Activated gamma-delta T cell treated with Interleukin-2 at 50 U/mL for 16 hours (primary cell): Measurements from ENCODE around the gene AVPR2.

Experiments used
- DNase-seq: peaks from one replicate; pipeline ENCODE4 v3.0.0-alpha.2; 2020

The AVPR2 gene

DNA sequence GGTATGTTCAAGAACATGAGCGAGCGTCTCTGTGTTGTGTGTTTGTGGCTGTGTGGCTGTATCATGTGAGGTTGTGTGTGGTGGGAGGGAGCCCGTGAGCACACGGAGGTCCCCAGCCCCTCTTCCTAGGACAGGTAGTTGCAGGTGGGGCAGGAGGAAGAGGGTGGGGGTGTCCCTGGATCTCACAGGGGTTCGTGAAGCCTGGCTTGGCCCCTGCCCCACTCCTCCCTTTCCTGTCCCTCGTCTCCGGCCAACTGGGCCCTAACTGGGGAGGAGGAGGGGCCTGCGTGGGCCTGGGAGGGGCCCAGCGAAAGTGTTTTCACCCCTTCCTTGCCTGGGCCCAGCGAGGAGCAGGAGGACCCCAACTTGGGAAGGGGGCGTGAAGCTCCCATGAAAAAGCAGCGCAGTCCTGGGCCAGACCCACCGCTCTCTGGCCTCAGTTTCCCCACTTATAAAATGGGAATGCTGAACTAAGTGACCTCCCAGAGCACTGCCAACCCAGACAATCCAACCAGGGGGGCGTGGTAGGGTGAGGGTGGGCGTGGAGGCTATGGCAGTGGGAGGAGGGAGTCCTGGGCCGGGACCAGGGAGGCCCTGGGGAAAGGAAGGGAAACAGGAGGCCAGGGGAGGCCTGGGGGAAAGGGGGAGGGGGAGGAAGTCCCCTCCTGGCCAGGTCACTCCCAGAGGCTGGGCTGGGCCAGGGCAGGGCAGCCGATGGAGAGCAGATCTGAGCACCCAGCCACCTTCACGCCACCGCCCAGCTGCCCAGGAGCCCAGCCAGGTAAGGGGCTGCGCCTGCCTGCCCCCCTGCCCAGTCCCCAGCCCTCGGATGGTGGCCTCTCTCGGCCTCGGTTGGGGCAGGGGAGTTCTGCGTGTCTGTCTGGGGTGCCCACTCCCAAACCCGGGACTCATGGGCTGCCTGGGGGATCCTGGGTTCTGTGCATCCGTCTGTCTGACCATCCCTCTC is at the start of gene AVPR2:
Gene AVPR2 (plus strand): TSS at position 683 of the 967 bp plus-strand sequence. CDS start 473 bp downstream, outside the sequence.
- no peak for DNase-seq

DNA sequence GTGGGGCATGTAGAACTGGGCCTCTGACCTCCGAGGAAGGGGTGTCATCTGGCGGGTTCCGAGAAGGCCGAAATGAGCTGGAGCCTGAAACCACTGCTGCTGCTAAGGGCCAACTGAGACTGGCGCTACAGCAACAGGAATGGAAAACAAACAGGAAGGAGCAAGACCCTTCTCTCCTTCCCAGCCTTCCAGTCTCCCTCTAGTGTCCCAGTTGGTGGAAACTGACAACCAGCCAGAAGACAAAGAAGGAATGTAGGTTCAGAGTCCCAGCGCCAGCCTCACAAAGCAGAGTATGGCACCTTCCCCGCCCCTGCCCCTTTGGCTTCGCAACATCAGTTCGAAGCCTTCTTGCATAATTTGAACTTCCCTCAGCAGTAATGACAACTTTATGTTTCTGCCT is 49.8 kb upstream of the AVPR2 start:
- DNase-seq: no peak

DNA sequence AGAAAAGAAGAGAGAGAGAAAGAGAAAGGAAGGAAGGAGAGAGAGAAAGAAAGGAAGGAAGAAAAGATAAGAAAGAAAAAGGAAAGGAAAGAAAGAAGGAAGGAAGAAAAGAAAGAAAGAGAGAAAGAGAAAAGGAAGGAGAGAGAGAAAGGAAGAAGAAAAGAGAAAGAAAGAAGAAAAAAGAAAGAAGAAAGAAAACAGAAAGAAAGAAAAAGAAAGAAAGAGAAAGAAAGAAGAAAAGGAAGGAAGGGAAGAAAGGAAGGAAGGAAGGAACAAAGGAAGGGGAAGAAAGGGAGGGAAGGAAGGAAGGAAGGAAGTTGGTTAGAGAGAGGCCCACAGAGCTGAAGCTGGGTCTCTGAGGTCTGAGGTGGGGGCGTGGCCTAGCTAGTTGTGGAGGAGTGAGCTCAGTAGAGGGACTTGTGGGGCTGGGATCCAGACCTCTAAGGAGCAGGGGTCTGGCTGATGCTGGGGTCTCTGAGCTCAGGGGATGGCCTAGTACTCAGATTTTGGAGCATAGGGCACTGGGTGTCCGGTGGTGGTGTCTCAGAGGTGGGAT is 47.0 kb upstream of the AVPR2 start:
- no peak for DNase-seq

DNA sequence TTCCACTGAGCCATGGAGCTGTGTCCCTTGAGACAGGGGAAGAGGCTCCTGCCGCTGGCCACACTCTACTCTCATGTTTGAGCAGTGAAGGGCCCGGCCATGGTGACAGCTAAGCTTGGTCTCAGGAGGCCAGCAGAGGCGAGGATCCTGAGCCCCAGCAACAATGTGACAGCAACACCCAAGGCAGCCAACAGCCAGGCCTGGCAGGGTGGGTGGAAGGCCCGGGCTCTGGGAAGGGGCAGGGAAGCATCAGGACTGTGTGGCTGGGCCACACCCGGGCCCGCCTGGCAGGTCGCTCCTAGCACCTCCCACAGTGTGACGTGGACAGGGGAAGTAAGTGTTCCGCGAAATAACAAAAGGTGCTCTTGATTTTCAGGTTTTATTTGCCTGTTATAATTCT is 43.3 kb upstream of the AVPR2 start:
- no peak for DNase-seq

DNA sequence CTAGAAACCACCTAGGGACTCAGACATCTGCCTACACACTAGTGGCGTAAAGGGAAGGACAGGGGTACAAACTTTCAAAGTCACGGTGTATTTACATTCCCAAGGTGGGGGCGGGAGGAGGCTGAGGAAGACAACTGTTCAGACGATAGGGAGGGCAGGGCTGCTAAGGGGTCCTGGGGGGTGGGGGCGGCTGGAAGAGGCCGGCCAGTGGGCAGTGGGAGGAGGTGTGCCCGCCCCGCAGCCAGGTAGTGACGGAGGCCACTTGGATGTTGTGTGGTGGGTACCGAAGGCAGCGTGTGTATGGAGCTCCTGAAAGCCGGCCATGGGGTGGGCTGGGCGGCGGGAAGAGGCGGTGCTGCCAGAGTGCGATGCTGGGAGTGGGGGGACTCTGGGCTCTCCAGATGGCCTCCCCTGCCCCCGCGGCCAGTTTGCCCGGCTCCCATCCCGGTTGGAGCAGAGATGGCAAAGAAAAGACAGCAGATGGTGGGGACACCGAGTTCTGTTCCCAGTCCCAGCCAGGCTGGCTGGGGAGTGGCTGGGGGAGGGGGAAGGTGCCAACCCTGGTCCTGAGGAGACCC is 42.7 kb upstream of the AVPR2 start:
- no peak for DNase-seq

DNA sequence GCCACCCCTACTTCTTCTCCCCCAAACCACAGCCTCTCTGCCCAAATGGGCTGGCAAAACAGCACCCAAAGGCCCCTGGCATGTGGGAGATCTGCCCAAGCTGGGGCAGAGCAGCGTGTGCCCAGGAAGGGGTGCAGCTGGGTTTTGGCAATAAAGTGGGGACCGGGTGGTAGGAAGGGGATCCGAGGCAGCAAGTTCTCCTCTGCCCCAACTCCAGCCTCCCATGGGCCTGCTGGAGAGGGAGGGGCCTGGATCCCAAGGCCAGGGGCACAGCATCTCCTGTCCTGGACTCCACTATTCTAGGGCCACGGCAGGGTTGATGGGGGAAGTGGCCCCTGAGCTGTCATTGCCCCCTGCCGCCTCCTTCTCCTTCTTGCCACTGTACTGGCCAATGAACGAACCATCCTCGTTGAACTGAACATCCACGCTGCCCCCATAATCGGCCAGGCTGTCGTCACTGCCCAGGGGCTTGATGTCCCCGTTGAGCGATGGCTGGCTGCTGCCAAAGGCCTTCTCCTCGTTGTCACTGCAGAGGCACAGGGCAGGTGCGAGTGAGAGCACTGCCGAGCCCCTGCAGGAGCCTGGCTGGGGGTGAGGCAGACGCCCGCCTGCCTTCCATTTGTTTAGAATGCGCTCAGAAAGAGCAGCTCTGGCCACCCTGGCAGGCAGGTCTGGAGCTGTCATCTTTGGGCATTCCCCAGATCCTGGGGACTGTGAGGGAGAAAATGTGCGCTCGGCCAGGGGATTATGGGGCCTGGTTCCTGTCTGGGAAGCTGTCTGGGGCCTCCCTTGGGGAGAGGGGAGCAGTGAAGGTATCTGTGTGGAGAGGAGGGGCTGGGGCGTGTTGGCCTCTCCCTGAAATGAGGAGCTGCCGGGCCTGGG is 41.9 kb upstream of the AVPR2 start:
- DNase-seq: no peak

DNA sequence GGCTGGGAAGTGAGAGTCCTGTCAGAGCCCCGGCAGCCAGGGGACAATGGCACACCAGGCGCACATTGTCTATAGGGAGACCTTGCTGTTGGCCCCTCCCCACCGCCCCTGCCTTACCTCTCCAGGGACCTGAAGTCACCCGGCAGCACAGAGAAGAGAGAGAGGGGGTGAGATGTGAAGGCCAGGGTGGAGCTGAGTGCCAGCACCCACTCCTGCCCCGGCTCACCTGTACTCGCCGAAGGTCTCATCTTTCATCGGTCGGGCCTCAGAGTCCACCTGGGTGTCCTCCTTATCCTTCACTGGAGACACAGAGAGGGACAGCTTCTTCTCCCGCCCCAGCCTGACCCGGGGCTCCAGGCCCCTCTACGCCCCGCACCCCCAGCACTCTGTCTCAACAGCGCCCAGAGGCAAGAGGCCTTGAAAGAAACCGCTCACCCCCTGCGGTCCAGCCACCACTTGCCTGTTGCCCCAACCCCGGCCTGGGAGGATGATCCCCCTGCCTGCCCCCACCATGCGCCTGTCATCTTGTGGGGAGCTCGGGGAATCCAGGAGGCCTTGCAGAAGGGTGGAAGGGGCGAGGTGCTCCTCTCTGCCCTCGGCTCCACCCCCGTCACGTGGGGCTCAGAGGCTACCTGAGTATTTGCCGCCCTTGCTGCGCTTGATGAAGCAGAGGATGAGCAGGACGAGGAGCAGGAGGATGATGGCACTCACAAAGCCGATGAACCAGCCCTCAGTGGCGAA is 41.1 kb upstream of the AVPR2 start:
- DNase-seq: no peak

DNA sequence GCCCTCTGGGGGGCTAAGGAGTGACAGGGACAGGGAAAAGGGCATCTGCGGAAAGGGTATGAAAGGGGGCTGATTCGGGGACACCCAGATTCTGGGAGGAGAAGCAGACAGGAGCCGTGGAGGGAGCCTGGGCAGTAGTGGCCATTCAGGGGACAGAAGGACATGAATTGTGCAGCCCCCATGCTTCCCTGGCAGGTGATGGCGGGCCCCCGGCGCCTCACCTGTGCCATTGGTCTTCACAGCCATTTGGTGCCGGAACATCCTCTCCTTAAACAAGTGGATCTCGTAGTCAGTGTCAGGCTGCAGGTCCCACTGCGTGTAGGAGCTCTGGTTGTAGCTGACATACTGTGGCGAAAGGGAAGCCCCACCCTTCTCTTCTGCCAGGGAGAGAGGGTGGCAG is 40.4 kb upstream of the AVPR2 start:
- no peak for DNase-seq

DNA sequence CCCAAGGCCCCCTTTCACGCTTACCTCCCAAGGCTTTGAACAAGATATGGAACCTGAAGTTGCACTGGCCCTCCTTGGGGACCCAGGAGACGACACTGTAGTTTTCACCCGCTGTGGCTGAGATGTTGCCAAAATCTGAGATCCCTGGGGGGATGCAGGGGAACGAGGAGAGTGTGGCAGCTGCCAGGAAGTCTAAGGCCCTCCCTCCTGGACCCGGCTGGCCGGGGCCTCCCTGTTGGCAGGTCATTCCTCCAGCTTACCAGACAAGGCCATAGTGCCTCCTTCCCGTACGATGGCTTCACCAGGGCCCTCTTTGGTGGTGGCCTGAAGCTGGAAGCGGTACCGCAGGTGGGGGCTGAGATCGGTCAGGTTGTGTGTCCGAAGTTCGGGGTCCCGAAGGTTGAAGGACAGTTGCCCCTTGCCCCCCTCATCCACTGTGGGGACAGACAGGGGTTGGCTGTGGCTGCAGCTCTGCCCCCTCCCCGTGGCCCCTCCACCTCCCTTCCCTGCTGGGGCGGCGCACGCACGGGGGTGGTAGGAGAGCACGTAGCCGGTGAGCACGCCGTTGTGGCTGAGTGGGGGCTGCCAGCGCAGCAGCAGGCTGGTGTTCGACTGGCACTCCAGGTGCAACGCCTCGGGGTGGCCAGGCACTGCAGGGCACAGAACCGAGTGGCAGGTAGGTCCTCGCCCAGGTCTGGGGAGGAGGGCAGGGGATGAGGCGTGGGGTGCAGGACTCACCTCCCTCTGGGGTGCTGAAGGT is 39.7 kb upstream of the AVPR2 start:
- DNase-seq: no peak

DNA sequence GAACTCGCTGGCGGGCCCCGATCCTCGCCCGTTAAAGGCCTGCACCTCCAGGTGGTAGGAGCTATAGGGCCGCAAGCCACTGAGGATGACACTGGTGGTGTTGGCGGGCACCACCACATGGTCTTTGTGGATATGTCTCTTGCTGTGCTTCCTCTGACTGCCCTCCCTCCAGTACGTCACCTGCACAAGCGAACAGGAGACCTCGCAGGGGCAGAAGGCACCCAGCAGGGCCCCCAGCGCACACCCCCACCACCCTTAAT is 39.2 kb upstream of the AVPR2 start:
- DNase-seq: no peak

DNA sequence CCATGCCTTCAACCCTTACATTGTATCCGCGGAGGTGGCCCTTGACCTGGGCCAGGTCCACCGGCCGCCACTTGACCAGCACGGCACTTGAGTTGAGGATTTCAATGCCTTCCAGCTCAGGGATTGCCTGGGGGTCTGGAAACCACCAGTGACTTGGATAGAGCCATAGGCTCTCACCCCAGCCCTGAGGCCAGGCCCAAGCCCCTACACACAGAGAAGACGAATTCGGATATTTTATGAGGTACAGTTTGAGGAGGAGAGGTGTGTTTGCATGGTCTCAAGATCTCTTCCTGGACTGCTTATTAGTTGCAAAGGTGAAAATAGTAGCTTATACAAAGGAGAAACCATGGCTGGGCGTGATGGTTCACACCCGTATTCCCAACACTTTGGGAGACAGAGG is 38.8 kb upstream of the AVPR2 start:
- no peak for DNase-seq

DNA sequence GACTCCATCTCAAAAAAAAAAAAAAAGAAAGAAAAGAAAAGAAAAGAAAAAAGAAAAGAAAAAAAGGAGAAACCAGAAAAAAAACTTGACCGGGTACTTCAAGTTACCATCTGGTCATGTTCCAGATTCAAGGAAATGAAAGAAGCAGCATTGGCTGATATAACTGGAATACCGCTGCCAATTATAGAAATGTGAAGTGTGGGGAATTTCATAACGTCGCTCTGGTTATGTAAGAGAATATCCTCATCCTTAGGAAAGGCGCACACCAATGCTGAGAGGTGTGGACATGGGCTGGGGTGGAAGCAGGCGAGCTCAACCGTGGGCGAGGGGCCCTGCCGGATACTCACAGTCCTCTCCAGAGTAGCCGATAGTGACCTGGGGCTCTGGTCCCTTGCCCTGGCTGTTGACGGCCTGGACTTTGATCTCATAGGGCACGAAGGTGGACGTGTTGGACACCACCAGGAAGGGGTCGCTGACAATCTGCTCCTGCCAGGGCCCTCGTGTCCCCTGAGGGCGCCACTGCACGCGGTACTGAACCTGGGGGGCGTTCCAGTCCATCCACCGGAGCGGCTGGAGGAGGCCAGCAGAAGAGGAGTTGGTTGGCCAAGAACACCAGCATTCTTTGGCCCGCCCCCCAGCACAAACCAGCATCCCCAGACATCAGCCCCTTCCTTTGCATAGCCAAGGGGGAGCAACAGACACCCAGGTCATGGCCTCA is 38.0 kb upstream of the AVPR2 start:
- no peak for DNase-seq

DNA sequence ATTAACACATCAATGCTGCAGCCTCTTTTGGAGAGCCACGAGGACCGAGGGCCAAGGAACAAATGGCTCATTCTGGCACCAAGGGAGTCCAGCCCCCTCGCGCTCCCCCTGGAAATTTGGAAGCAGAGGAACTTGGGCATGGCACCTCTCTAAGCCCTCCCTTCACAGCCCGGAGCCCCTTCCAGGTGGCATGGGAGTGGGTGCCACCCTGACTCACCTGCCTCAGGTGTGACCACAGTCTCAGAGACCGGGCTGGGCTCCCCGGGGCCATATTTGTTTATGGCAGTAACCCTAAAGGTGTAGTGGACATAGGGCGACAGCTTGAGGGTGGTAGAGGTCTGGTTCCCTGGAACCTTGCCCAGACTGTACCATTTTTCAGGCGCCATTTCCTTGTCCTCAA is 37.3 kb upstream of the AVPR2 start:
- DNase-seq: no peak

DNA sequence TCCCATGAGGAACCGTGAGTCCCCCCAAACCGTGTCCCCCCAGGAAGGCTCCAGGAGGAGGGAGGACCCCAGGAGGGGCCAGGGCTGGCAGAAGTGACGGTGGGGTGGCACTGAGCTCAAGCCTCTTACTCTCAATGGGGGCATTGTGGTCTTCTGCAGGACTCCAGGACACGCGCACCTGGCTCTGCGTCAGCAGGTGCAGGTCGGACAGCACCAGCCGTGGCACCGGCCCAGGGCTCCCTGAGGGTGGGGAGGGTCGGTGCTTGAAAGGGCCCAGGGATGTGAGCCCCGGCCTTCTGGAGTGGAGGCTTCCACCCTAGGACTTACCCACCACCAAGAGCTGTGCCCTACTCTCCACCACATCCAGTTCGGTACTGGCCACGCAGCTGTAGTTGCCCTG is 36.8 kb upstream of the AVPR2 start:
- DNase-seq: no peak

DNA sequence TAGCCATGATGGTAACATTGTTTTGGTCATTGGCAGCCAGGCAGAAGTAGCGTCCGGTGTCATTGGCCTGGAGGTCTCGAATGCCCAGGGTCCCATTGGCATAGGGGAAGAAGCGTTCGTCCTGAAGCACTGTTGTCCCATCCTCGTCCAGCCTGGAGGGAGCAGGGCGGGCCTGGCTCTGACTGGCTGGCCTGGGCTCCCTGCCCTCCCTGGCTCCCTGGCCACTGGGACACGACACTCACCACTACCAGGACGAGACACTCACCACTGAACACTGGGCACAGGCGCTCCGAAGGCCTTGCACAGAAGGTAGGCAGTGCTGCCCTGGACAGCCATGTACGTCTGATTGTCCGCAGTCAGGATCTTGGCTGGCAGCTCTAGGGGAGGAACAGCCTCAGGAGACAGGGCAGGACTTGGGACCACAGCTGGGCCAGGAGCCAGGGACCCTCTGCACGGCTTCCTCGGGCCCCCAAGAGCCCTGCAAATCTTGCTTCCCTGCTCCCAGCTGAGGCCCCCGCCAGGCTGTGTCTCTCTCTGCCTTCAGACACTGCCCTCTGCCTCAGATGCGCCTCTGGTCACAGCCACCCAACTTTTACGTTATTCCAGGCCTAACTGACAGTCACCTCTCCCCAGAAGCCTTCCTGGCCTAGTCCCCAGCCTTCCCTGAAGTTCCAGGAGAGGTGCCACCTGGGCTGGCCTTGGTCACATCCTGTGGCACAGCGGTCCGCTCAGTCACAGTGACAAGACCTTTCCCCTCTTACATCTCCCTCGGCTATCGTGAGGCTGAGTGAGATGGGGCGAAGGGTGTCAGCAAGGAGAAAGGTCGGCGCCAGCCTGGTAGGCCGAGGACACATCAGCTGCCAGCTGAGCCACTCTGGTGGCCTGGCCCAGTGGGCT is 35.6 kb upstream of the AVPR2 start:
- DNase-seq: no peak

DNA sequence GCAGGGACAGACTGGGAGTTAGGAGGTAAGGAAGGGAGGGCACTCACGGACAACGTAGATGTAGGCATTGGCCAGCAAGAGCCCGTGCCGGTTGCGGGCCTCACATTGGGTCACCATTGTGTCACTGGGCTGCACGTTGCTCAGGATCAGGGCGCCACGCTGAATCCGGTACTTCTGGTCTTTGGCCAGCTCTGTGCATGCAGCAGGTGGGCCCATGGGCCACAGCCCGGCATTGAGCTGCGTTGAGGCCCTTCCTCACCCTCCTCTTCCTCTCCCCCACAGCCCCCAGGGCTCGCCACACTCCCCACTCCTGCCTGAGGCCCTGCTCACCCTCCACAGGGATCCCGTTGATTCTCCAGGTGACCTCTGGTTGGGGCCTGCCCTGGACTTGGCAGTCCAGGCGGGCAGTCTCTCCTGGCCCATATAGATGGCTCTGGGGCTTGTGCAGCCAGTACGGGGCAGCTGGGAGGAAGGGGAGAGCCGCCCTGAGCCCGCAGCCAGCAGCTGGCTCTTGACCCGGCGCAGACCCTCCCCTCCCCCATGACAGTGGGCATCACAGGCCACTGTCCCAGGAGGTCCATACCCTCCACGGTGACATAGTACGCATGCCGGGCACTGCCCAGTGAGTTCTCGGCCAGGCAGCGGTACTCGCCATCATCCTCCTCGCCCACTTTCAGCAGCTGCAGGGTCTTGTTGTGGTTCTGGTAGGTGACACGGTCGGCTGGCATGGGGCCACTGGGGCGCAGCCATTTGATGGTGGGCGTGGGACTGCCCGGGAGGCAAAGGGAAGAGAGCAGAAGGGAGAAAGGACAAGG is 34.8 kb upstream of the AVPR2 start:
- DNase-seq: no peak

DNA sequence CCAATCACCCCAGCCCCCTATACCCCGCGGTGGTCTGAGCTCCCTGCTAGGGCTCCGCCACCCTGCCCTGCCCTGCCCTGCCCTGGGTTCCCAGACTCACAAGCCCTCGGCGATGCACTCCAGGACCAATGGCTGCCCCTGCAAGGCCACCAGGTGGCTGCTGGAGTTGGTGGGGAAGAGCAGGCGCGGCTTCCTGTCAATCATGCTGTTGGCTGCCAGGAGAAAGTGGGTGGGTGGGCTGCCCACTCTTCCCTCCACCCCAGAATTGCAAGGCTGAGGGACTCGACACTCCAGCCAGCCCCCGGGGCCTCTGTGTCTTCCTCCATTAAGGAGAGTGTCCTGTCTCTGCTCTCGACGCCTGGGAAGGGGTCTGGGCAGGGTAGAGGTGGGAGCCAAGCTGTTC is 34.2 kb upstream of the AVPR2 start:
- DNase-seq: no peak

DNA sequence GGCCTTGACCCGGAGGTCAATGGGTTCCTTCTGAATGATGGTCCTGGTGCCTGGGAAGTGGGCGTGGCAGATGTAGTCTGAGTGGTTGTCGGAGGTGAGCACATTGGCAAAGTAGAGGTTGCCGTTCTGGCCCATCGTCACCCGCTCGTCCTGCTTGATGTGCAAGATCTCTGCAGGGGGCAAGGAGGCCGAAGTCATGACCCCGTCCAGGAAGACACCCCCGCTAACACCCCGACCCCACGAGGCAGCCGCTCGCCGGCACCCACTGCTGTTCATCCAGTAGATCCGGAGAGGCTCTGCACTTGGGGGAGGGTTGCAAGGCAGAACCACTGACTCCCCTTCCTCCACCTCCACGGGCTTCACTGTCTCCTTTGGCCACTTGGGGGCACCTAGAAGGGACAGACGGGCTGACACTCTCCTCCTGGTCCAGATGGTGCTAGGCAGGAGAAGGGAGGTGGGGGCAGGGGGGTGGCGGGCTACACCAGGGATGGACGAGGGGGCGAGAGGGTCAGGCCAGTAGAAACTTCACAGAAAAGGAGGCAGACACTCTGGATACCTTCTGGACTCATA is 33.6 kb upstream of the AVPR2 start:
- no peak for DNase-seq

DNA sequence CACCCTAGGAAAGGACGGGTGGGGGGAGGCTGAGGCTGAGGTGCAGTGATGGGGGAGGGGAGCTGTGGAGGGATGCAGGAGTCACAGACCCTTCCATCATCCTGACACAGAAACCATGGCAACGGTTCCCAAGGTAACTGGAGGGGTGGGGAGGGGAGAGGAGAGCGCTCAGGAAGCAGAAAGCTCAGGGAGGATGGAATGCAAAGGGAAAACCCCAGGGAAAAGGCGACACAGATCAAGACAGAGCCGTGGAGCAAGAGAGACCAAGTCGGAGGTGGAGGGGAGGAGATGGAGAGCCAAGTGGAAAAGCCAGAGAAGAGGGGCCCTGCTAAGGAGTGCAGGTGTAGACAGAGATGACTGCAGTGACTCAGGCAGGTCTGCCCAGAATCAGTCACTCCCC is 33.0 kb upstream of the AVPR2 start:
- DNase-seq: no peak
